H9 (cell line): ENCODE measurements around the gene RFWD3. TPM values are rescaled to one million over a fixed set of nuclear protein-coding genes. Genes with fewer than 3 reads are reported as not detected.

Experiments
- DNase-seq: peaks from one replicate; pipeline ENCODE4 v3.0.0-alpha.2; 2017
- H2AFZ ChIP-seq: one replicate; pipeline ENCODE4 v1.6.1; 2013; ENCODE audit warnings: mild to moderate bottlenecking, low read length, control low read depth, moderate library complexity
- H2AK5ac ChIP-seq: 2 replicates; pipeline ENCODE4 v1.6.1; 2013; ENCODE audit warnings: low read length, control low read depth, mixed read lengths; ENCODE audit not compliant: insufficient read length
- H2BK120ac ChIP-seq: one replicate; pipeline ENCODE4 v1.6.1; 2013; ENCODE audit warnings: low read depth, mild to moderate bottlenecking, low read length, control low read depth, inconsistent platforms; ENCODE audit not compliant: poor library complexity, severe bottlenecking
- H2BK12ac ChIP-seq: 2 replicates; pipeline ENCODE4 v1.6.1; 2013; ENCODE audit warnings: low read length, control low read depth, mixed read lengths, low read depth; ENCODE audit not compliant: insufficient read length
- H2BK15ac ChIP-seq: 2 replicates; pipeline ENCODE4 v1.6.1; 2013; ENCODE audit warnings: low read depth, low read length, control low read depth
- H2BK20ac ChIP-seq: one replicate; pipeline ENCODE4 v1.6.1; 2013; ENCODE audit warnings: low read depth, mild to moderate bottlenecking, low read length, control low read depth, inconsistent platforms; ENCODE audit not compliant: poor library complexity, severe bottlenecking
- H2BK5ac ChIP-seq: 2 replicates; pipeline ENCODE4 v1.6.1; 2013; ENCODE audit warnings: low read length, control low read depth, mixed read lengths; ENCODE audit not compliant: insufficient read length
- H3K14ac ChIP-seq: 2 replicates; pipeline ENCODE4 v1.6.1; 2013; ENCODE audit warnings: low read length, control low read depth; ENCODE audit not compliant: insufficient read depth
- H3K18ac ChIP-seq: 2 replicates; pipeline ENCODE4 v1.6.1; 2013; ENCODE audit warnings: low read depth, mild to moderate bottlenecking, mixed read lengths, low read length, control low read depth; ENCODE audit not compliant: insufficient read length
- H3K23ac ChIP-seq: 2 replicates; pipeline ENCODE4 v1.6.1; 2013; ENCODE audit warnings: low read length, control low read depth, mixed read lengths, low read depth; ENCODE audit not compliant: insufficient read length
- H3K23me2 ChIP-seq: 2 replicates; pipeline ENCODE4 v1.6.1; 2013; ENCODE audit warnings: low read depth, mild to moderate bottlenecking, mixed read lengths, low read length, control low read depth; ENCODE audit not compliant: insufficient read length, poor library complexity, severe bottlenecking
- H3K27ac ChIP-seq: 2 replicates; pipeline ENCODE4 v1.5.1; 2013; ENCODE audit warnings: low read length, control low read depth, mixed read lengths, low read depth; ENCODE audit not compliant: insufficient read length
- H3K27me3 ChIP-seq: 2 replicates; pipeline ENCODE4 v1.6.1; 2013; ENCODE audit warnings: low read length, control low read depth, inconsistent platforms; ENCODE audit not compliant: insufficient read depth
- H3K4ac ChIP-seq: 2 replicates; pipeline ENCODE4 v1.6.1; 2013; ENCODE audit warnings: low read depth, mild to moderate bottlenecking, control low read depth, inconsistent platforms, low read length, moderate library complexity
- H3K4me1 ChIP-seq: 2 replicates; pipeline ENCODE4 v1.6.1; 2013; ENCODE audit warnings: low read length, control low read depth, inconsistent platforms; ENCODE audit not compliant: insufficient read depth
- H3K4me2 ChIP-seq: 2 replicates; pipeline ENCODE4 v1.6.1; 2013; ENCODE audit warnings: low read length, control low read depth, mixed read lengths; ENCODE audit not compliant: insufficient read length, insufficient read depth
- H3K56ac ChIP-seq: 2 replicates; pipeline ENCODE4 v1.6.1; 2013; ENCODE audit warnings: low read depth, mild to moderate bottlenecking, mixed read lengths, low read length, control low read depth; ENCODE audit not compliant: insufficient read length
- H3K79me1 ChIP-seq: 2 replicates; pipeline ENCODE4 v1.6.1; 2013; ENCODE audit warnings: low read depth, mild to moderate bottlenecking, moderate library complexity, low read length, control low read depth, inconsistent platforms; ENCODE audit not compliant: insufficient read depth, poor library complexity, severe bottlenecking
- H3K79me2 ChIP-seq: 2 replicates; pipeline ENCODE4 v1.6.1; 2013; ENCODE audit warnings: low read length, control low read depth, inconsistent platforms; ENCODE audit not compliant: insufficient read depth
- H3K9ac ChIP-seq: 2 replicates; pipeline ENCODE4 v1.6.1; 2013; ENCODE audit warnings: low read length, control low read depth, mixed read lengths; ENCODE audit not compliant: insufficient read length; ENCODE audit errors: extremely low read depth
- H3K9me3 ChIP-seq: one replicate; pipeline ENCODE4 v1.6.1; 2013; ENCODE audit warnings: low read depth, low read length, inconsistent platforms; ENCODE audit not compliant: control insufficient read depth
- H3T11ph ChIP-seq: one replicate; pipeline ENCODE4 v1.6.1; 2013; ENCODE audit warnings: mild to moderate bottlenecking, low read length, control low read depth, inconsistent platforms
- H4K20me1 ChIP-seq: one replicate; pipeline ENCODE4 v1.6.1; 2013; ENCODE audit not compliant: control insufficient read depth, insufficient read length, insufficient read depth
- H4K5ac ChIP-seq: 2 replicates; pipeline ENCODE4 v1.6.1; 2013; ENCODE audit warnings: low read depth, mild to moderate bottlenecking, mixed read lengths, low read length, control low read depth; ENCODE audit not compliant: insufficient read length
- H4K8ac ChIP-seq: replicated peaks from 2 replicates; pipeline ENCODE4 v1.6.1; 2013; ENCODE audit warnings: low read length, control low read depth, mixed read lengths, low read depth; ENCODE audit not compliant: insufficient read length
- H4K91ac ChIP-seq: 2 replicates; pipeline ENCODE4 v1.6.1; 2013; ENCODE audit warnings: low read depth, mild to moderate bottlenecking, moderate library complexity, mixed read lengths, low read length, control low read depth; ENCODE audit not compliant: insufficient read length
- H3K27ac Mint-ChIP-seq, 3 experiments: 2 replicates in 2 of 3; 3 replicates in 1 of 3; pipeline ENCODE4 v1.8.0; 2020 to 2021; ENCODE audit warnings: mixed read lengths in 3 of 3, mild to moderate bottlenecking in 1 of 3, moderate library complexity in 1 of 3
- H3K27me3 Mint-ChIP-seq: 2 replicates; pipeline ENCODE4 v1.8.0; 2021; ENCODE audit warnings: low read depth, mild to moderate bottlenecking, moderate library complexity, mixed read lengths
- H3K36me3 Mint-ChIP-seq, 3 experiments: 2 replicates in 2 of 3; 3 replicates in 1 of 3; pipeline ENCODE4 v1.8.0; 2020 to 2021; ENCODE audit warnings: low read depth in 3 of 3, mixed read lengths in 3 of 3; ENCODE audit not compliant: insufficient read depth in 1 of 3
- H3K4me1 Mint-ChIP-seq, 2 experiments: 2 replicates each; pipeline ENCODE4 v1.8.0; 2020; ENCODE audit warnings: mixed read lengths in 2 of 2
- H3K4me3 Mint-ChIP-seq, 2 experiments: 2 replicates in 1 of 2; 3 replicates in 1 of 2; pipeline ENCODE4 v1.8.0; 2020 to 2021; ENCODE audit warnings: mild to moderate bottlenecking in 2 of 2, mixed read lengths in 2 of 2, moderate library complexity in 1 of 2
- H3K9me3 Mint-ChIP-seq, 2 experiments: 2 replicates in 1 of 2; 3 replicates in 1 of 2; pipeline ENCODE4 v1.8.0; 2020; ENCODE audit warnings: mild to moderate bottlenecking in 2 of 2, mixed read lengths in 2 of 2, moderate library complexity in 1 of 2
- CTCF ChIP-seq: fragments of 200-600 bp; sonication (generic); conservative IDR thresholded peaks from 3 replicates; pipeline ENCODE4 v1.8.0; 2021; ENCODE audit warnings: antibody characterized with exemption, mild to moderate bottlenecking
- WGBS: extraction: QIAGEN DNeasy Blood & Tissue Kit; methylation state at CpG from one replicate; pipeline ENCODE4 v1.1.7; 2013; ENCODE audit warnings: missing lambda C conversion rate, low lambda C conversion rate, mixed read lengths; ENCODE audit not compliant: insufficient read length; ENCODE audit errors: extremely low coverage; 5-methylcytosine and 5-hydroxymethylcytosine counted together
- total RNA-seq: library from RNA; stranded (reverse); gene quantifications from 2 replicates; pipeline ENCODE4 v1.2.1, GENCODE V29; 2021

The RFWD3 gene
- total RNA-seq, 1 experiment from 2014 or later, result 114 TPM

- H2BK20ac ChIP-seq, result no peak overlapping the region
- peaks cover 25 to 40% (median 37%) of the 10 kb centered on the region in 3 experiments for H3K36me3 Mint-ChIP-seq
- H3K18ac ChIP-seq, result peak overlapping the region; percentile 83
- H2AFZ ChIP-seq, result peak overlapping the region; percentile 93
- no peak overlapping the region for H3K4ac ChIP-seq
- H3K27ac Mint-ChIP-seq, result peak overlapping the region; percentile 75 to 96 (median 96); a peak in 6 of 7 replicates
- peaks cover 9% of the 10 kb centered on the region for H3K27me3 Mint-ChIP-seq
- H3K4me1 Mint-ChIP-seq, result peaks cover 12 to 21% of the 10 kb centered on the region in 2 experiments
- H3K4me2 ChIP-seq, result peak overlapping the region; percentile 81
- peak overlapping the region; percentile 20 for H3K27ac ChIP-seq
- H3K9me3 ChIP-seq, result no peaks in the 10 kb centered on the region
- no peak overlapping the region for H2BK15ac ChIP-seq
- H3K23ac ChIP-seq, result no peak overlapping the region
- peak; percentile 55 for DNase-seq
- no peak overlapping the region for H4K8ac ChIP-seq
- no peak overlapping the region for H3K56ac ChIP-seq
- WGBS, result no CpG with 5 or more reads among the region's 23 CpGs
- no peak overlapping the region for H4K91ac ChIP-seq
- no peaks in the 10 kb centered on the region for H3K79me1 ChIP-seq
- peaks cover 5 to 11% of the 10 kb centered on the region in 2 experiments; a peak in 3 of 5 replicates for H3K9me3 Mint-ChIP-seq
- no peak overlapping the region for H2AK5ac ChIP-seq
- peak overlapping the region; percentile 12 for H2BK5ac ChIP-seq
- H3K79me2 ChIP-seq, result peaks cover 16% of the 10 kb centered on the region; the same call in 1 of the 2 replicates
- no peak overlapping the region for H2BK120ac ChIP-seq
- no peaks in the 10 kb centered on the region for H4K20me1 ChIP-seq
- H3K9ac ChIP-seq, result peak overlapping the region; percentile 89
- no peak for TF ChIP-seq CTCF
- no peaks in the 10 kb centered on the region; the same call in 1 of the 2 replicates for H3K4me1 ChIP-seq
- peak overlapping the region; percentile 89 to 96 for H3K4me3 Mint-ChIP-seq
- no peak overlapping the region for H2BK12ac ChIP-seq
- no peak overlapping the region for H4K5ac ChIP-seq
- H3K27me3 ChIP-seq, result no peaks in the 10 kb centered on the region
- H3T11ph ChIP-seq, result peak overlapping the region; percentile 78
- peak overlapping the region; percentile 97; the same call in 1 of the 2 replicates for H3K14ac ChIP-seq
- peaks cover 12% of the 10 kb centered on the region for H3K23me2 ChIP-seq
These were observed 601 bp upstream of the RFWD3 start for GRCh38 chr16:74667255-74667700.
